ENCODE results near the gene SOX6. TPM values are rescaled to one million over a fixed set of nuclear protein-coding genes. Genes with fewer than 3 reads are reported as not detected.

Gene SOX6
- polyA plus RNA-seq, 1 of the 3 experiments (the other 2 are of a cell fraction): 0.03 TPM

- no peaks in the 10 kb centered on the region for H3K79me2 ChIP-seq (ENCODE audit: insufficient read depth)
- H3K9ac ChIP-seq: no peak overlapping the region
- no peak overlapping the region for H2AFZ ChIP-seq (ENCODE audit: low read depth)
- H3K4me2 ChIP-seq: no peak overlapping the region
- no peaks in the 10 kb centered on the region for H3K9me2 ChIP-seq
- H4K20me1 ChIP-seq (ENCODE audit: insufficient read depth): no peaks in the 10 kb centered on the region
- H3K36me3 ChIP-seq (replicated peaks in 1 of 2; ENCODE audit: control insufficient read depth in 1 of 2, insufficient read depth in 2 of 2, low read length in 1 of 2): no peaks in the 10 kb centered on the region
- H3K27me3 ChIP-seq (ENCODE audit: insufficient read depth): no peaks in the 10 kb centered on the region
- WGBS (ENCODE audit: low lambda C conversion rate): 58% methylated on average over 1 of the region's 1 CpG
- no peak for TF ChIP-seq IRF3 (IDR thresholded peaks at IDR 0.05; ENCODE audit: low read depth, low read length)
- no peak for TF ChIP-seq ELF1 (IDR thresholded peaks at IDR 0.05)
- TF ChIP-seq RFX5 (IDR thresholded peaks at IDR 0.05; ENCODE audit: low read length): no peak
- TF ChIP-seq MAX (IDR thresholded peaks at IDR 0.05; ENCODE audit: low read depth): no peak
- TF ChIP-seq SIN3A (IDR thresholded peaks at IDR 0.05; ENCODE audit: borderline replicate concordance, low read depth, low read length): no peak
- no peak for TF ChIP-seq GABPA (IDR thresholded peaks at IDR 0.05; ENCODE audit: low read depth)
- TF ChIP-seq RXRA (IDR thresholded peaks at IDR 0.05; ENCODE audit: borderline replicate concordance, low read depth): no peak
- TF ChIP-seq FOXJ3 (CRISPR knock-in tag; IDR thresholded peaks at IDR 0.05): no peak
- TF ChIP-seq EP300 (IDR thresholded peaks at IDR 0.05; ENCODE audit: borderline replicate concordance in 1 of 2, low read depth in 1 of 2, low read length in 1 of 2): no peak
- TF ChIP-seq CHD2 (IDR thresholded peaks at IDR 0.05; ENCODE audit: low read length, partially characterized antibody): no peak
- TF ChIP-seq PBX3 (IDR thresholded peaks at IDR 0.05): no peak
- no peak for TF ChIP-seq RAD21 (IDR thresholded peaks at IDR 0.05; ENCODE audit: low read length)
- TF ChIP-seq MEF2A (IDR thresholded peaks at IDR 0.05; ENCODE audit: borderline replicate concordance, low read depth): no peak
- no peak for TF ChIP-seq FOXM1 (IDR thresholded peaks at IDR 0.05; ENCODE audit: low read depth)
- TF ChIP-seq GATA2 (CRISPR knock-in tag; IDR thresholded peaks at IDR 0.05): no peak
- ChIA-PET POLR2A (no interaction called here), CTCF (no interaction called here)
- no peaks in the 10 kb centered on the region for H3K9me3 ChIP-seq
- H3K4me3 ChIP-seq (ENCODE audit: low read depth in 2 of 2, low read length in 1 of 2): no peak overlapping the region
- no peak for DNase-seq
- no peaks in the 10 kb centered on the region for H3F3A ChIP-seq (replicated peaks; ENCODE audit: insufficient read depth)
- H3K27ac ChIP-seq (ENCODE audit: low read depth in 2 of 2, low read length in 1 of 2): no peak overlapping the region
- peaks cover 0 to 4% of the 10 kb centered on the region in 2 experiments; a peak in 3 of 4 replicates for H3K4me1 ChIP-seq (ENCODE audit: control insufficient read depth in 1 of 2, insufficient read depth in 2 of 2, low read depth in 1 of 2, low read length in 1 of 2)
Measured at GRCh38 chr11:16089481-16089880, 266.9 kb downstream of the SOX6 start.

GRCh38 chr11:16088774-16089173, 267.6 kb downstream of the SOX6 start:
- ChIA-PET CTCF (no interaction called here), POLR2A (no interaction called here)
- DNase-seq: no peak
- Histone ChIP-seq H3F3A (replicated peaks; ENCODE audit: insufficient read depth) (no peaks in the 10 kb centered on the region), H3K9ac (no peak overlapping the region), H2AFZ (ENCODE audit: low read depth) (no peak overlapping the region), H3K79me2 (ENCODE audit: insufficient read depth) (no peaks in the 10 kb centered on the region), H3K4me3 (ENCODE audit: low read depth in 2 of 2, low read length in 1 of 2) (no peak overlapping the region), H3K9me3 (no peaks in the 10 kb centered on the region), H3K27me3 (ENCODE audit: insufficient read depth) (no peaks in the 10 kb centered on the region), H3K9me2 (no peaks in the 10 kb centered on the region), H3K36me3 (replicated peaks in 1 of 2; ENCODE audit: control insufficient read depth in 1 of 2, insufficient read depth in 2 of 2, low read length in 1 of 2) (no peaks in the 10 kb centered on the region), H3K4me2 (no peak overlapping the region), H4K20me1 (ENCODE audit: insufficient read depth) (no peaks in the 10 kb centered on the region), H3K27ac (ENCODE audit: low read depth in 2 of 2, low read length in 1 of 2) (no peak overlapping the region), H3K4me1 (ENCODE audit: control insufficient read depth in 1 of 2, insufficient read depth in 2 of 2, low read depth in 1 of 2, low read length in 1 of 2) (peaks cover 0 to 4% of the 10 kb centered on the region in 2 experiments; a peak in 3 of 4 replicates)
- TF ChIP-seq JUND (IDR thresholded peaks at IDR 0.05): no peak
- TF ChIP-seq FOXJ3 (CRISPR knock-in tag; IDR thresholded peaks at IDR 0.05): no peak
- no peak for TF ChIP-seq MXI1 (IDR thresholded peaks at IDR 0.05; ENCODE audit: low read depth, low read length)
- no peak for TF ChIP-seq RCOR1 (IDR thresholded peaks at IDR 0.05; ENCODE audit: low read length)
- TF ChIP-seq ELF1 (IDR thresholded peaks at IDR 0.05): no peak
- no peak for TF ChIP-seq NFIC (IDR thresholded peaks at IDR 0.05; ENCODE audit: borderline replicate concordance)
- no peak for TF ChIP-seq RAD21 (IDR thresholded peaks at IDR 0.05; ENCODE audit: low read length)
- no peak for TF ChIP-seq FOSL2 (IDR thresholded peaks at IDR 0.05; ENCODE audit: borderline replicate concordance, low read depth)
- WGBS (ENCODE audit: low lambda C conversion rate): 33% methylated on average over 1 of the region's 1 CpG

All from SK-N-SH (cell line).